SH-SY5Y (cell line): ENCODE results near the gene CLMN.

Experiments used
- GATA2 ChIP-seq: IDR thresholded peaks from 2 replicates; pipeline ENCODE4 v1.6.1; 2011; ENCODE audit warnings: mild to moderate bottlenecking, low read depth, low read length
- GATA3 ChIP-seq: IDR thresholded peaks from 2 replicates; pipeline ENCODE4 v1.6.1; 2011; ENCODE audit warnings: low read depth, mild to moderate bottlenecking, low read length, moderate library complexity

GRCh38 chr14:95289323-95290010 lies 30.2 kb downstream of the CLMN start:
- TF ChIP-seq GATA2 (no peak), GATA3 (no peak)
